NB4 (cell line): ENCODE measurements around the gene IGFL3.

Experiments used
- CTCF ChIP-seq: IDR thresholded peaks from one replicate; pipeline ENCODE4 v1.5.1; 2012; ENCODE audit warnings: low read depth, low read length
- MYC ChIP-seq: IDR thresholded peaks from 2 replicates; pipeline ENCODE4 v1.6.1; 2011; ENCODE audit warnings: low read depth, low read length
- POLR2A ChIP-seq: IDR thresholded peaks from 2 replicates; pipeline ENCODE4 v1.6.1; 2011; ENCODE audit warnings: mild to moderate bottlenecking; ENCODE audit not compliant: insufficient read length; ENCODE audit errors: extremely low read depth

- TF ChIP-seq CTCF (no peak), MYC (no peak), POLR2A (no peak)
Measured at GRCh38 chr19:46080561-46080960, 43.9 kb downstream of the IGFL3 start.
